HG03060 (cell line): ENCODE results near the gene PAK4.

Source experiments
- ATAC-seq: cut with Tn5 transposase; IDR thresholded peaks from one replicate; pipeline ENCODE4 v1.9.1; 2021; ENCODE audit warnings: low read depth, moderate number of reproducible peaks; ENCODE audit not compliant: unreplicated experiment

PAK4 gene

DNA sequence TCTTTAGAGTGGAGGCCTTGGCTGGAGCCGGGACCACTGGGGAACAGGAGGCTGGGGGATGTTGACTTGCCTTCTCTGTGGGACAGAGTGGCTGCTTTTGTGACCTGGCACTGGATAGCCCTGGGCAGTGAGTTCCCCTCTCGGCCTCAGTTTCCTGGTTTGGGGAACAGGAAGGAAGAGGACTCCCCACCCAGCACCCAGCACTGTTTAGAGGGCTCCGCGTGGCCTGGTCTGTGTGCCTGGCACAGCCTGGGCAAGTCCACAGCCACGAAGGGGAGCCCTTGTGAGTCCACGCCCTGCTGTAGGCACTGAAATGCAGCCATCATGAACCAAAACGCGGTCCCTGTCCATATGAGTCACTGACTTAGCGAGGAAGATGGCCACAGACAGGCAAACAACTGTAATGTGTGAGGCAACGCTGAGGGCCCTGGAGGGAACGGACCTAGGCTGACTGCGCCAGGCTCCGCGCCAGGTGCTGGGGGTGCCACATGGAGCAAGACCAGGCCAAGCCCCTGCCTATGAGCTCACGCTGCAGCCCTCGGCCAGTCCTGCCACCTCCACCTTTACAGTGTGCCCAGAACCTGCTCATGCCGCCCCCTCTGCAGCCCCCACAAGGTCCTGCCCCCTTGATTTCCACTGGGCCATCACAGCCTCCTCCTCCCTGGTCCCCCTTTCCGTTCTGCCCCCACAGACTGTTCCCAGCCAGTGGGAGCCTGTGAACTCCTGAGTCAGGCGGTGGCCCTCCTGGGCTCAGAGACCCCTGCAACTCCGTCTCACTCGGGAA is 35.5 kb downstream of the PAK4 start:
- ATAC-seq: no peak

DNA sequence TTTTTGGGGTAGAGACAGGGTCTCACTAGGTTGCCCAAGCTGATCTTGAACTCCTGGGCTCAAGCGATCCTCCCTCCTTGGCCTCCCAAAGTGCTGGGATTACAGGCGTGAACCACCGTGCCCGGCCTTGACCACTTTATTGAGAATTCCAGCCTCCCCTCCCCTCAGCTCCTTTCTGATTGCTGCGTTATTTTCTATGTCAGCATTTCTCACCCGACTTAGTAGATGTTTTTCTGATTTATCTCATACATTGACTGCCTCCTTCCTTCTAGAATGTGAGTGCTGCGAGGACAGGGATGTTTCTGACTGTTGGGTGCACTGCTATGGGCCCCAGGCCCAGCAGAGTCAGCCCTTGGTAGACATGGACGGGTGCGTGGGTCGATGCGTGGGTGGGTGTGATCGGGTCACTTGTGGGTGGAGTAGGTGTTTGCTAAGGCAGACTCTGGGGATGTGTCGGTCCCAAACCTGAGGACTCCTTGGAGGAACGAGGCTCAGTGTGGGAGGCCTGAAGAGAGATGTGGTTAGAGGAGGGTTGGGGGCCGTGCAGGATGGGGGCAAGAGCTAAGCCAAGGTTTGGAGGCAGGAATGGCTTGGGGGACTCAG is 37.0 kb downstream of the PAK4 start:
- no peak for ATAC-seq

DNA sequence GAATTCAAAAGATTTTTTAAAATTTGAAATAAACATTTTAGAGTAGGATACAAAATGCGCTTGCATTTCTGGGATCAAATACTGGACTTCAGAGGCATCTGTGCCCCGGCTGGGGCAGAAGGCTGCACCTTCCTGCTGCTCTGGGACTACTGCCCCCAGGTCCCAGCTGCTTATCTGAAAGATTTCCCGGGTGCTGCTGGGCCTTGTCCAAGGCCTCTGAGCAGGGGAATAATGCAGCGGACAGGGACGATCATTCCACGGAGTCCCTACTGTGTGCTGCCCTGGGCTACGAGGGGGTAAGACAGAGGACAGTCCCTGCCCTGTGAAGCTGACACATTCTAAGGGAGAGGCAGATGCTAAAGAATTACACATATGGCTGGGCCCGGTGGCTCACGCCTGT is 38.0 kb downstream of the PAK4 start:
- no peak for ATAC-seq

DNA sequence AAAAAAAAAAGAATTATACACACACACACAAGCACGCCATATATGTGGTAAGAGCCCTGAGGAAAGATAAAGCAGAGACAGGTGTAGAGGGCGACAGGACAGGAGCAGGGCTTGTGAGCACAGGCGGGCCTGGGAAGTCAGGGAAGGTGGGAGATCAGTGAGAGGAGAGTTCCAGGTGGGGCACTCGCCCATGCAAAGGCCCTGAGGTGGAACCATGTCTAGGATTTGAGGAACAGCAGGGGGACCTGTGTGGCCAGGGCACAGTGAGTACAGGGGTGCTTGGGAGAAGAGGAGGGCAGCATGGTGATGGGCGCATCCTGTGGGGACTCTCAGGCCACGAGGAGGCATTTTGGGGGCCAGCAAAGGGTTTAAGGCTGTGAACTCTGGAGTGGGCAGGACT is 38.7 kb downstream of the PAK4 start:
- no peak for ATAC-seq

DNA sequence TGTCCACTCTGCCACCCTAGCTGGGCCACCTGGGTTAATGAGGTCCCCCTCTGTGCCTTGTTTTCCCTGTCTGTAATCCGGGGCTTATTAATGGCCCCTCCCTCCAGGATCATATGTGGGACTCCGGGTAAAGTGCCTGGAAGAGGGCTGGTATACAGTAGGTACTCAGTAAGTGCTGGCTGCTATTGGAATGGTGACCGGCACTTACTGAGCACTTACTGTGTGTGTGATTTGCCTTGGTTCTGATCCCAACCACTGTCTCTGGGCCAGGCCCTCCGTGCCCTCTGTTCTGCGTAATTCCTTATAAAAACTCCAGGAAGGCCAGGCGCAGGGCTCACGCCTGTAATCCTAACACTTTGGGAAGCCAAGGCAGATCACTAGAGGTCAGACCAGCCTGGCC is 40.3 kb downstream of the PAK4 start:
- ATAC-seq: no peak

DNA sequence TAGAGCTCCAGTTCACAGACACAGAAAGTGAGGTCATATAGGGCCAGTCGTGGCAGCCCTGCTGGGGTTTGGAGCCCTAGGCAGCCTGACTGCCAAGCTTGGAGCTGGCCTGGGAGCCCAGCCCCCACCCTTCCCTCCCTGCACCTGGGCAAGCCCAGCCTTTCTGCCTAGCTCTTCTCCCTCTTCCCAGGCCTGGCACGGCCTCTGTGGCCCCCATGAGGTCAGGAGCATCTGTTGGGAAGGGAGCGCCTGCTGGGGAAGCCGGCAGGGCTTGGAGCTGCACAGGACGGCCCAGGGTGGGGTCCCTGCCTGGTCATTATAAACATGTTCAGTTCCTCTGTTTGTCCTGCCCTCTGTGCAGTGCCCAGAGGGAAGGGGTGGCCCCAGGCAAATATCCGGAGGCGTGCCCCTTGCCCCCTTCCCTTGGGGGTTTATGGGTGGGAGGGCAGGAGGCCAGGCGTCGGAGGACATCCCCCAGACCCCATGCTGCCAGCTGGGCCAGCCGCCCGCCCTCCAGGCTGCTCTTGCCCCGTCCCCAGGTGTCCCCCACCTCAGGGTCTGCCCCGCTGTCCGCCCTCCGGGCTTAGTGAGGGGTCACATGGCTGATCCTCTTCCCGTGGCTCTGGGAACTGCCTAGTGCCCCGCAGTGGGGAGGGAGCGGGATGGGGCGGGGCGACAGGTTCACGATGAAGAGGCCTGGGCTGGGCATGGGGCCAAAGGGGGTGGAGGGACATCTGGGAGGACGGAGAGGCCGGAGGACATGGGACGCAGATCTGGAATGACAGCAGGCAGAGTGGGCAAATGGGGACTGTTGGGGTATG is 41.2 kb downstream of the PAK4 start:
- no peak for ATAC-seq

DNA sequence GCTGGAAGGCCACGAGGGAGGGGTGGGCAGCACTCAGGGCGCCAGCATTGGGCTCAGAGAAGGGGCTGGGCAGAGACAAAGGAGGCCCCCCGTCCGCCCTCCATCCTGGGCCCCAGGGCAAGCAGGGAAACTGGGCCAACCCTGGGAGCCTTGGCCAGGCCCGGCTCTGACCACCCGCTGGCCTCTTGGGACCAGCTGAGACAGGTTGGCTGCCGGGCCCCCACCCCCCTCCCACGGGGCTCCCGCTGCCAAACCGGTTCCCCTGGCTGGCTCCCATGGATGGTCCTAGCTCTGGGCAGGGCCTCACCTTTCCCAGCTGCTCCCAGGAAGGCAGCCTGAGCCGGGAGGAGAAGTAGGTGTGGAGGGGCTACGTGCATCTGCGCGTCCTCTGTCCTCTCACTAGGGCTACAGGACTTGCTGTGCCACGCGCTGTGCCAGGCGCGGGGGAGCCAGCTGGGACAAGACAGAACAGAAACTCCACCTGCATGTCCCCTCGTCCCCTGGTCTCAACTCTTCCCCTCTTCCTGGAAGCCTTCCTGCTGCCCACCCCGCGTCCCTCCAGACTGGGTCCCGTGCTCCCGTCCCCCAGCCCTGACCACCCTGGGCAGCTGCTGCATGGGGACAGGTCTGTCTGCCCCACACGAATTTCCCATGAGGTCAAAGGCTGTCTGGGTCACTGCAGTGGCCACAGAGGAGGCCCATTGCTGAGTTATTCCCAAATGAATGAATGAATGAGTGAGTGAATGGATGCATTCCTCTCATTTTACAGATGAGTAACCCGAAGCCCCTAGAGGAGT is 42.1 kb downstream of the PAK4 start:
- no peak for ATAC-seq

DNA sequence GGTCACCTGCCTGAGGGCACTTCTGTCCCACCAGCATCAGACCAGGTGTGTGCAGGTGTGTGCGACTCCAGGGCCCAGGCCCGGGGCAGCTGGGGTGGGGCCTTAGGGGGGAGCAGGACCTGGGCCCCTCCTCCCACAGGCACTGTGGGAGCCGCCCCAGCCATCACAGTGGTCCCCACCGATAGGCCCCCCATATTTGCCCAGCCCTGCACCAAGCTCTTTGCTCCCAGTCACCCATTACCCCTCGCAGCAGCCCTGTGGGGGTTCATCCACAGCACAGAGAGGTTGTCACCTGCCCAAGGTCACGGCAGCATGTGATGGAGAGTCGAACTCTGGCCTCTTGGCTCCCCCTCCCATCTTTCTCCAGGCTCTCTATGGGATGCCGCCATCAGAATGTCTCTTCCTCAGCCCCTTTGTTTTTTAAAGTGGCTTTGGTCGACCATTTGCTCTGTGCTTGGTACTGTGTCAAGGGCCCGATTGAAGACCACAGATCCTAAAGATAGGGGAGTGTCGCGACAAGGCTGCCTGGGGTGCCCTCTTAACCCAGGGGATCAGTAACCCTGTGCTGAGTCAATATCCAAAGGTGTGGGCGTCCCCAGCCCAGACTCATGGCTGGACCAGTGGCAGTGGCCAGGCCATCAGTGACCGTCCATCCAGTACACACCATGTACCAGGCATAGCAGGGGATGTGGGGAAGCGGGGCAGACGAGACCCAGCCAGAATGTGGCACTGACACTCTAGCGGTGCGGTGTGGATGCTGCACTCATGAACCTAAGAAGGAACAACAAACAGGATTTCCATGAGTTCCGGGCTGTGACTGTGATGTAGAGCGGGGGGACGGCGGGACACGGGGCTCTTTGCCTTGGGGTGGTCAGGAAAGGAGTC is 42.9 kb downstream of the PAK4 start:
- ATAC-seq: no peak

DNA sequence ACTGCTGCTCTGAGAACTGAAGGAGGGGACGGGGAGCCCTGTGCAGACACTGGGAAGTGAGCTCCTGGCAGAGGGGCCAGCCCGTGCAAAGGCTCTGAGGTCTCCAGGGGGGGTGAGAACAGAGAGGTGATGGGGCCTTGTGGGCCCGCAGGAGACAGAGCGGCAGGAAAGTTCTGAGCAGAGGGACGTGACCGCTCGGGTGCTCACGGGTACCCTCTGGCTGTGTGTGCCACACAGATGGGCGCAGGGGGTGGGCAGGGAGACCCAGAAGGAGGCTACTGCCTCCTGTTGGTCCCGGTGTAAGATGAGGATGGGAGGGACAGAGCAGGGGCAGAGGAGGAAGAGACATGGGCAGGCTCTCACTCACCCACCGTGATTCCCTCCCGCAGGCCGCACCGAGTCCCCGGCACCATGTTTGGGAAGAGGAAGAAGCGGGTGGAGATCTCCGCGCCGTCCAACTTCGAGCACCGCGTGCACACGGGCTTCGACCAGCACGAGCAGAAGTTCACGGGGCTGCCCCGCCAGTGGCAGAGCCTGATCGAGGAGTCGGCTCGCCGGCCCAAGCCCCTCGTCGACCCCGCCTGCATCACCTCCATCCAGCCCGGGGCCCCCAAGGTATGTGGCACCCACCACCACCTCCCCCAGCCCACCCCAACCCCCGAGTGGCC is 43.7 kb downstream of the PAK4 start:
- ATAC-seq: no peak

DNA sequence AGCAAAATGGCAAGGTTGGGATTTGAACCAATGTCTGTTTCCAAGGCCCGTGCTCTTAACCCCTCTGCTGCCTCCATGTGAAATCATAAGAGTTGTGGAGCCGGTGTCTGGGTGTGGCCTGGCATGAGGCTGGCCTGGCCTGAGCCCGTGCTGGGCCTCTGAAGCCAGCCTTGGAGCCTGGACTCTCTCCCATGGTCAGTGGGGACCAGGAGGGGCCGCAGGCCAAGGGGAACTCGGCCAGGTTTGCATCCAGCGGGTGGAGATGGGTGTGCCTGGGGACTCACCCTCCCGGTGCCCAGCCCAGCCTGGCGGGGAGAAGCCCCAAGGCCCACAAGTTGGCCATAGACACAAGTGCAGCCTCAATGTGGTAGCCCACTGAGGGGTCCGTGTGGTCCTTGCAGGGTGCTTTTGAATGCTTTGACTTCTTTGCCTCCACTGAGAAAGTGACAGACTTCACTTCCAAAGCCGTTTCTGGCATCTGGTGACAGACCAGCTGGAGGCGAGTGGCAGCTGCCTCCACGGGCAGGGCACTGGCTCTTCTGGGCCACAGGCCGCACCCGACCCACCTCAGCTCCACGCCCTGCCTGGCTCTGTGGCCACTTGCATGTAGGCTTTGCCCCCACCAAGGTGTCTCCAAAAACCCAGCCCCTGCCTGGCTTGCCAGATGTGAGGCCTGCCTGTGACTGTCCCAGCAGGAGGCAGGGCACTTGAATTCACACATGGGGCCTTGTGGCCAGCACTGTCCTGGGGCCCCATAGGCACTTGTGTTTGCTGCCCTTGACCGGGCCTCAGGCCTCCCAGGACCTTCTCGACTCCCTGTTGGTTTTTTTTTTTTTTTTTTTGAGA is 45.0 kb downstream of the PAK4 start:
- no peak for ATAC-seq

DNA sequence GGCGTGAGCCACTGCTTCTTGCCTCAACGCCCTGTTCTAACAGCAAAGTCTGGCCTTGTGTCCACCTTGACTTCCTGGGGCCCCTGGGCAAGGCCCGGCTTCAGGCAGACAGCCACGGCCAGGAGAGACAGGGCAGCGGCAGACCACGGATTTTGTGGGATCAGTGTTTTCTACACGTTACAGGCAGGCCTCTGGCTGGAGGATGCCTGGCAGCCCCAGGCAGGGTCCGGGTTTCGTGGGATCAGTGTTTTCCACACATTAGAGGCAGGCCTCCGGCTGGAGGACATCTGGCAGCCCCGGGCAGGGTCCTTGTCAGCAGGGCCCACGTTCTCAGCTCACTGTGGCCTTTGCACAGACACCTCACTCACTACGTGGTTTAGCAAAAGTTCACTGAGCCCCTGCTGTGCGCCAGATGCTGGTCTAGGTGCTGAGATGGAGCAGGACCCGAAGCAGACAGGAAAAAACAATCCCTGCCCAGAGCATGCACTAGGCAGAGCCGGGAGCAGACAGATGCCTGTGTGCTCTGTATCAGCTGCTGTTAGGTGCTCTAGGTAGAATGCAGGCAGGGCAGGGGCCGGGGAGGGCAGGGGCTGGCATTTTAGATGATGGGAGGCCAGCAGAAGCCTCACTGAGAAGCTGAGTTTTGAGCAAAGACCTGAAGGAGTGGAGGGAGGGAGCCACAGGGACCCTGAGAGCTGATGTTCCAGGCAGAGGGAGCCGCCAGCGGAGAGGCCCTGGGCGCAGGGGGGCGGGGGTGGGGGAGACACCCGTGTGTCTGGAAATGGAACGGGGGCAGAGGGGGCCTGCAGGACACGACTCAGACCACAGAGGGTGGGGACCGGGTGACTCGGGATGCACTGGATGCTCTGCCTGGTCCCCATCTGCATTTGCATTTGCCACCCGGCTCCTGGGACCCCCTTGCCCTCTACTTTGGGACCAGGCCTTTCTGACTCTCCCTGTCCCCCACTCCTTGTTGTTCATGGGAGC is 46.2 kb downstream of the PAK4 start:
- no peak for ATAC-seq

DNA sequence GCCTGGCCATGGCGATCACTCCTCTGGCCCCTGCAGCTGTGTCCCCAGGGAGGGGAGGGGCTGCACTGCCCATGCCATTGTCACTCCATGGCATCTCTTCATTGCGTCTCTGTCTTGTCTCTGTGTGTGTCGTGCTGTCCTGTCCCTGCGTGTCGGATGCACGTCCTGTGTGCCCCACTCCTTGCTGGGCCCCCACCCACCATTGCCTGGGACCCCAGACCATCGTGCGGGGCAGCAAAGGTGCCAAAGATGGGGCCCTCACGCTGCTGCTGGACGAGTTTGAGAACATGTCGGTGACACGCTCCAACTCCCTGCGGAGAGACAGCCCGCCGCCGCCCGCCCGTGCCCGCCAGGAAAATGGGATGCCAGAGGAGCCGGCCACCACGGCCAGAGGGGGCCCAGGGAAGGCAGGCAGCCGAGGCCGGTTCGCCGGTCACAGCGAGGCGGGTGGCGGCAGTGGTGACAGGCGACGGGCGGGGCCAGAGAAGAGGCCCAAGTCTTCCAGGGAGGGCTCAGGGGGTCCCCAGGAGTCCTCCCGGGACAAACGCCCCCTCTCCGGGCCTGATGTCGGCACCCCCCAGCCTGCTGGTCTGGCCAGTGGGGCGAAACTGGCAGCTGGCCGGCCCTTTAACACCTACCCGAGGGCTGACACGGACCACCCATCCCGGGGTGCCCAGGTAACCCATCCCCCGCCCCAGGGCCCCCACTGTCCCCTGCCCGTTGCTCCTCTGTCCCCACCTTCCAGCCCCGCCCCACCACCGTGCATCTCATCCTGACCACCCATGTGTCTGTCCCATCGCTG is 47.3 kb downstream of the PAK4 start:
- no peak for ATAC-seq

DNA sequence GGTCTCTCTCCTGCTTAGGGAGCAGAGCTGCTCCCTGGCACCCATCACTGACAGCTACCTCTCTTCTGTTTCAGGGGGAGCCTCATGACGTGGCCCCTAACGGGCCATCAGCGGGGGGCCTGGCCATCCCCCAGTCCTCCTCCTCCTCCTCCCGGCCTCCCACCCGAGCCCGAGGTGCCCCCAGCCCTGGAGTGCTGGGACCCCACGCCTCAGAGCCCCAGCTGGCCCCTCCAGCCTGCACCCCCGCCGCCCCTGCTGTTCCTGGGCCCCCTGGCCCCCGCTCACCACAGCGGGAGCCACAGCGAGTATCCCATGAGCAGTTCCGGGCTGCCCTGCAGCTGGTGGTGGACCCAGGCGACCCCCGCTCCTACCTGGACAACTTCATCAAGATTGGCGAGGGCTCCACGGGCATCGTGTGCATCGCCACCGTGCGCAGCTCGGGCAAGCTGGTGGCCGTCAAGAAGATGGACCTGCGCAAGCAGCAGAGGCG is 48.0 kb downstream of the PAK4 start:
- no peak for ATAC-seq

DNA sequence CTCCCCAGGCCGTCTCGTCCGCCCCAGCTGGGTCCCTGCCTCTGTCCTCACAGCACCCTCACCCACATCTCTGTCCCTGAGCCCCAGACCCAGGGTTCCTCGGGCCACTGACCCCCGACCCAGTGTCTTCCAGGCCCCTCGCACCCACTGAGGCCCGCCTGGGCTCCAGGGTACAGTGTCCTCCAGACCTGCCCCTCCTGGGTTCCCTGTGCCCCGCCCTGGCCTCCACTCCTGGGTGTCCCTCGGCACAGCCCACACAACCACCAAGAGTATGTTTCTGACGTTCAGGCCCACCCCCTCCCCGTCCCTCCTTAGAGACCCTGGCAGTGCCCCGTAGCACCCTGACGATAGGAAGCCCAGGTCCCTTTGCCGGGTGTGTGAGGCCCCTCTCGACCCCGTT is 48.6 kb downstream of the PAK4 start:
- ATAC-seq: no peak

DNA sequence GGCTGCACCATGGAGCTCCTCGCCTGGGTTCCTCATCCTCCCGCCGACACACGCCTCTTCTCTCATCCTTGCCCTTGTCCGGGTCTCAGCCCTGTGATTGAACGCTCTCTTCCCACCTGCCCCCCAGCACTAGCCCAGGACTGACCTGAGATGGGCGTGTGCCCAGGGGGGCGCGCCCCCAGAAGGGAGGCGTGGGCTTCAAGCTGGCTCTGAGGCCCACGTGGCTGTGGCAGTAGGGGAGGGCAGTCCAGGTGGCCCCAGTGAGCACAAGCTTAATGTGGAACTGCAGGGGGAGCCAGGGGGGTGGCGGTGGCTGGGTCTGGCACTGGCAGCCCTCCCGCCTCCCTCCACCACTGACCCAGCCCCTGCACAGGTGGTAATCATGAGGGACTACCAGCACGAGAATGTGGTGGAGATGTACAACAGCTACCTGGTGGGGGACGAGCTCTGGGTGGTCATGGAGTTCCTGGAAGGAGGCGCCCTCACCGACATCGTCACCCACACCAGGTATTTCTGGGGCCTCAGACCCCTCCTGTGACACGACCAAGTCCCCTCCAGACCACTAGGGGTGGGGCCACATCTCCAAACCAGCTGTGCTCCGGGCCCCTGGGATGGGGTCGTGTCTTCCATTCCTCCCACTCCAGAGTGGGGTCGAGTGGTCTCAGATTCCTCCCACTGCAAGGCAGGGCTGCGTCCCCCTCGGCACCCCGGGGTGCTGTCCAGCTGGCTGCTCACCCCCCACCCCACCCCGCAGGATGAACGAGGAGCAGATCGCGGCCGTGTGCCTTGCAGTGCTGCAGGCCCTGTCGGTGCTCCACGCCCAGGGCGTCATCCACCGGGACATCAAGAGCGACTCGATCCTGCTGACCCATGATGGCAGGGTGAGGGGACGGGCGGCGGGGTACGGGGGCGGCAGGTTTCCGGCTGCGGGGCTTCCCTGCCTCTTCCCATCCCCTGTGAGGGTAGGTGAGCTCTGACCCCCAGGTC is 49.3 kb downstream of the PAK4 start:
- ATAC-seq: no peak
